K562 (cell line): ENCODE results near the gene REM1. TPM values are rescaled to one million over a fixed set of nuclear protein-coding genes. Genes with fewer than 3 reads are reported as not detected.
A peak's percentile ranks its signal among the peaks of the same experiment; 100 is the strongest.

Experiments
- ATAC-seq: fragments of 200-7000 bp; cut with Tn5 transposase; 3 replicates; pipeline ENCODE4 v1.9.1; 2020; ENCODE audit warnings: moderate library complexity
- BruUV-seq: library from RNA; stranded (reverse); fragments of 400-500 nt; replicated peaks from 2 replicates; lab custom pipeline; 2021; lab: Mats Ljungman, UMichigan
- CTCF ChIA-PET: fragments of 300-600 bp; formaldehyde crosslinking; extraction: SDS; loops from one replicate; lab custom pipeline; 2021; ENCODE audit warnings: low intra/inter-chr PET ratio; lab: Yijun Ruan, JAX
- POLR2A ChIA-PET: fragments of 300-600, 350-650 bp; sonication (Branson Sonifier 250); formaldehyde crosslinking; extraction: SDS; loops from one replicate; lab custom pipeline; 2021; ENCODE audit warnings: antibody characterized with exemption, inconsistent platforms; lab: Yijun Ruan, JAX
- DNase-seq, 4 experiments: peaks; one replicate each; pipeline versions ENCODE4 v3.0.0 to v3.0.0-alpha.2; 2011 to 2018; ENCODE audit warnings: low spot score in 3 of 4, mixed read lengths in 3 of 4; ENCODE audit errors: extremely low read depth in 1 of 4
- FAIRE-seq: peaks from 2 replicates; lab custom pipeline; 2011; peaks lifted over from hg19 to GRCh38; lab: Jason Lieb, UNC
- H2AFZ ChIP-seq: 2 replicates; pipeline ENCODE4 v1.6.0; 2011; ENCODE audit warnings: low read depth, low read length, control low read depth, inconsistent platforms
- H3K27ac ChIP-seq: fragments of 200-600 bp; 3 replicates; pipeline ENCODE4 v1.8.0; 2011; ENCODE audit warnings: low read depth, mild to moderate bottlenecking, control low read depth, inconsistent platforms, low read length, moderate library complexity, mixed read lengths; ENCODE audit errors: extremely low read depth
- H3K27me3 ChIP-seq, 2 experiments: fragments of 300-600 bp in 1 of 2; 2 replicates in 1 of 2; 3 replicates in 1 of 2; pipeline versions ENCODE4 v1.6.0 to v1.8.0; 2011; ENCODE audit warnings: inconsistent platforms in 2 of 2, low read length in 2 of 2, mild to moderate bottlenecking in 1 of 2, mixed read lengths in 1 of 2, moderate library complexity in 1 of 2; ENCODE audit not compliant: control insufficient read depth in 2 of 2, insufficient read depth in 2 of 2
- H3K36me3 ChIP-seq: fragments of 300-600 bp; 3 replicates; pipeline ENCODE4 v1.8.0; 2011; ENCODE audit warnings: mild to moderate bottlenecking, low read length, inconsistent platforms; ENCODE audit not compliant: control insufficient read depth, insufficient read depth
- H3K4me1 ChIP-seq, 2 experiments: fragments of 200-600 bp in 1 of 2; replicated peaks in 1 of 2; 2 replicates in 1 of 2; 3 replicates in 1 of 2; pipeline versions ENCODE4 v1.5.1 to v1.8.0; 2011; ENCODE audit warnings: inconsistent platforms in 2 of 2, low read length in 2 of 2, mild to moderate bottlenecking in 1 of 2, mixed read lengths in 1 of 2, moderate library complexity in 1 of 2; ENCODE audit not compliant: control insufficient read depth in 2 of 2, insufficient read depth in 2 of 2
- H3K4me2 ChIP-seq: 2 replicates; pipeline ENCODE4 v1.6.1; 2011; ENCODE audit warnings: low read length, control low read depth, inconsistent platforms, mixed read lengths; ENCODE audit not compliant: insufficient read depth
- H3K4me3 ChIP-seq: fragments of 200-600 bp; sonication (generic), shearing (Covaris generic); 2 replicates; pipeline ENCODE4 v1.5.1; 2016; ENCODE audit warnings: control low read depth, inconsistent platforms
- H3K79me2 ChIP-seq: fragments of 200-600 bp; 3 replicates; pipeline ENCODE4 v1.8.0; 2011; ENCODE audit warnings: low read length, inconsistent platforms; ENCODE audit not compliant: control insufficient read depth, insufficient read depth
- H3K9ac ChIP-seq, 2 experiments: 2 replicates each; pipeline versions ENCODE4 v1.6.0 to v1.6.1; 2011; ENCODE audit warnings: low read depth in 2 of 2, low read length in 2 of 2, control low read depth in 1 of 2, inconsistent platforms in 1 of 2, mild to moderate bottlenecking in 1 of 2, mixed read lengths in 1 of 2; ENCODE audit not compliant: insufficient read depth in 1 of 2
- H3K9me1 ChIP-seq: one replicate; pipeline ENCODE4 v1.6.0; 2011; ENCODE audit warnings: inconsistent platforms, mild to moderate bottlenecking, low read length, moderate library complexity; ENCODE audit not compliant: control insufficient read depth, insufficient read depth
- H3K9me3 ChIP-seq: replicated peaks from 2 replicates; pipeline ENCODE4 v1.5.1; 2011; ENCODE audit warnings: low read depth, low read length, inconsistent platforms; ENCODE audit not compliant: control insufficient read depth, insufficient read depth
- H4K20me1 ChIP-seq: replicated peaks from 2 replicates; pipeline ENCODE4 v1.6.1; 2011; ENCODE audit warnings: low read length, inconsistent platforms, mixed read lengths; ENCODE audit not compliant: control insufficient read depth, insufficient read depth
- CTBP1 ChIP-seq: fragments of 450-650 bp; IDR thresholded peaks from 2 replicates; pipeline ENCODE4 v1.6.1; 2016; ENCODE audit warnings: borderline replicate concordance
- DIDO1 ChIP-seq: fragments of 450-650 bp; IDR thresholded peaks from 2 replicates; pipeline ENCODE4 v1.6.1; 2016; ENCODE audit warnings: low read depth, missing biosample characterization, missing genetic modification characterization
- ELF4 ChIP-seq: fragments of 450-650 bp; formaldehyde crosslinking; IDR thresholded peaks from 2 replicates; pipeline ENCODE4 v1.4.0; 2022; ENCODE audit warnings: missing genetic modification characterization
- KDM4B ChIP-seq, 2 experiments: fragments of 450-650 bp in 1 of 2; sonication (generic) in 1 of 2; IDR thresholded peaks; 2 replicates each; pipeline ENCODE4 v1.6.1; 2016 to 2017; ENCODE audit warnings: borderline replicate concordance in 2 of 2, antibody characterized with exemption in 1 of 2, low read depth in 1 of 2, mild to moderate bottlenecking in 1 of 2
- NRF1 ChIP-seq, 2 experiments: fragments of 450-650 bp; IDR thresholded peaks in 1 of 2; conservative IDR thresholded peaks in 1 of 2; 2 replicates each; pipeline ENCODE4 v1.6.1; 2014; ENCODE audit warnings: mild to moderate bottlenecking in 2 of 2
- POLR3A ChIP-seq: IDR thresholded peaks from 2 replicates; pipeline ENCODE4 v1.6.1; 2011; ENCODE audit warnings: borderline replicate concordance, mild to moderate bottlenecking, moderate library complexity; ENCODE audit not compliant: insufficient read length, insufficient read depth; ENCODE audit errors: extremely low read depth
- RBM22 ChIP-seq: fragments of 200-400 bp; formaldehyde crosslinking; IDR thresholded peaks from 2 replicates; pipeline ENCODE4 v1.6.1; 2018; ENCODE audit warnings: low read length, low read depth; ENCODE audit not compliant: poor library complexity, severe bottlenecking
- SIX5 ChIP-seq, 2 experiments: IDR thresholded peaks; 2 replicates each; pipeline ENCODE4 v1.6.1; 2011; ENCODE audit warnings: low read length in 2 of 2, borderline replicate concordance in 1 of 2, low read depth in 1 of 2, mild to moderate bottlenecking in 1 of 2, moderate library complexity in 1 of 2; ENCODE audit not compliant: insufficient read depth in 1 of 2
- TBP ChIP-seq: optimal IDR thresholded peaks from 2 replicates; pipeline ENCODE3; 2011; ENCODE audit warnings: low read depth, low read length, improper control_type of control experiment
- ZC3H11A ChIP-seq: IDR thresholded peaks from 2 replicates; pipeline ENCODE4 v1.6.1; 2012; ENCODE audit warnings: low read depth, low read length, improper control_type of control experiment
- ZKSCAN1 ChIP-seq: fragments of 150-350 bp; IDR thresholded peaks from 2 replicates; pipeline ENCODE4 v1.6.1; 2016; ENCODE audit warnings: low read depth, low read length
- WGBS: fragments of 100-300 bp; shearing (Covaris generic); methylation state at CpG from one replicate; pipeline ENCODE4 v1.1.6; 2016; ENCODE audit warnings: low coverage, mixed read lengths; ENCODE audit not compliant: insufficient coverage; ENCODE audit errors: missing lambda C conversion rate; 5-methylcytosine and 5-hydroxymethylcytosine counted together
- in situ Hi-C: fragments of 300-500 bp; cut with MboI; formaldehyde crosslinking; loops from 4 replicates; pipeline ENCODE4 v1.15.0; 2018; ENCODE audit warnings: inconsistent platforms, mixed read lengths
- intact Hi-C: fragments of 100-400 bp; cut with micrococcal nuclease; formaldehyde crosslinking; loops from 2 replicates; pipeline ENCODE4 v1.14.2; 2022
- polyA plus RNA-seq, 8 experiments: library from polyadenylated mRNA; depleted of rRNA in 4 of 8; stranded (reverse) in 5 of 8; unstranded in 3 of 8; fragments of >200 nt; fragmentation: Nextera tagmentation in 2 of 8; fragmentation: Illumina TruSeq in 1 of 8; extraction: Ambion mirVana in 2 of 8; extraction: Trizol in 1 of 8; gene quantifications; 2 replicates each; pipeline versions ENCODE4 v1.2.1 to v1.2.3, GENCODE V29; 2011 to 2014; ENCODE audit warnings: inconsistent platforms in 1 of 8, missing spikeins in 1 of 8
- total RNA-seq, 7 experiments: library from RNA; depleted of rRNA in 6 of 7; stranded (reverse); fragments of >200 nt in 6 of 7; fragmentation: Illumina TruSeq in 2 of 7; extraction: Trizol in 2 of 7; gene quantifications; 2 replicates each; pipeline versions ENCODE4 v1.2.1 to v1.2.3, GENCODE V29; 2011 to 2021; ENCODE audit warnings: low replicate concordance in 1 of 7
- TF ChIP-seq, protein P1 (sequence below): fragments of 450-650 bp; IDR thresholded peaks from one replicate; pipeline ENCODE4 v1.6.1; 2018; ENCODE audit warnings: mild to moderate bottlenecking, moderate library complexity; ENCODE audit not compliant: partially characterized antibody

Gene REM1
- total and polyA plus RNA-seq, 9 of the 15 experiments (the other 6 are each of a cell fraction or from before 2014, with no cell fraction given) = not detected

DNA sequence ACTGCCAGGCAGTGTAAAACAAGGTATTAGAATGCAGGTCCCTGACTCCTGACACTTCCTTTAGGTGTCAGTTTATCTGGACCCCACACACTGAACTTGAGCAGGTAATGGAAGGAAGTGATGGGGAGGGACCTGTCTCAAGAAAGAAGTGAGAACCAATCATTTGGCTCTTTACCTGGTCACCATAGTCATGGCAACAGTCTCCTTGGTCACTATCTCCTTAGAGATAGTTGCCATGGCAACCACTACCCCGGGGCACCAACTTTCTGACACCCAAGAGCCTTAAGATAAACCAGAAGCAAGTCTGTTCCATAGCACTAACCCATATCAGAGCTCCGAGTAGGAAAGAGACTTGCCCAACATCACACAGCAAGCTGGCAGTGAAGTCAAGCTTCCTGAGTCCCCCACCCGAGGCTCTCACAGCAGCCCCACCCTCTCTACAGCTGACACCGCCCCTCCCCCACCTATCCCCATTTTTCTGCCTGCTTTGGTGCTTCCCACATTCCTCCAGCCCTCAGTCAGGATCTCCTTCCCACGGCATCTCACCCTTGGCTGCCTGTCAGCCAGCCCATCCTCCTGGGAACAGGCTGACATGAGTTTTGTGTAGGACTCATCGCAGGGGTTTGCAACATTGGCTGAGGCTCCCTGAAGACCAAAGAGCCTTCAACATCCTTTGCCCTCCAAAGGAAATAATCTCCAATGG lies 22.9 kb downstream of the REM1 start (continued):
- TF ChIP-seq, protein P1, sequence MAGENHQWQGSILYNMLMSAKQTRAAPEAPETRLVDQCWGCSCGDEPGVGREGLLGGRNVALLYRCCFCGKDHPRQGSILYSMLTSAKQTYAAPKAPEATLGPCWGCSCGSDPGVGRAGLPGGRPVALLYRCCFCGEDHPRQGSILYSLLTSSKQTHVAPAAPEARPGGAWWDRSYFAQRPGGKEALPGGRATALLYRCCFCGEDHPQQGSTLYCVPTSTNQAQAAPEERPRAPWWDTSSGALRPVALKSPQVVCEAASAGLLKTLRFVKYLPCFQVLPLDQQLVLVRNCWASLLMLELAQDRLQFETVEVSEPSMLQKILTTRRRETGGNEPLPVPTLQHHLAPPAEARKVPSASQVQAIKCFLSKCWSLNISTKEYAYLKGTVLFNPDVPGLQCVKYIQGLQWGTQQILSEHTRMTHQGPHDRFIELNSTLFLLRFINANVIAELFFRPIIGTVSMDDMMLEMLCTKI = no peak
- no peak for TF ChIP-seq ZKSCAN1
- TF ChIP-seq ZC3H11A = no peak
- peak; percentile 27 for TF ChIP-seq RBM22
- TF ChIP-seq CTBP1 = peak; percentile 67
- no peak for TF ChIP-seq DIDO1 (tag)
- TF ChIP-seq SIX5 (IDR thresholded peaks at IDR 0.05; ENCODE audit: borderline replicate concordance in 1 of 2, insufficient read depth in 1 of 2, low read depth in 1 of 2, low read length in 2 of 2) = 0 out of 4 replicates have a peak, but pooled peaks of 1 of the 2 experiments have one; percentile 17
- no peak for TF ChIP-seq ELF4
- no peak for TF ChIP-seq NRF1 (conservative IDR thresholded peaks at IDR 0.05 in 1 of 2, IDR thresholded peaks at IDR 0.05 in 1 of 2)

DNA sequence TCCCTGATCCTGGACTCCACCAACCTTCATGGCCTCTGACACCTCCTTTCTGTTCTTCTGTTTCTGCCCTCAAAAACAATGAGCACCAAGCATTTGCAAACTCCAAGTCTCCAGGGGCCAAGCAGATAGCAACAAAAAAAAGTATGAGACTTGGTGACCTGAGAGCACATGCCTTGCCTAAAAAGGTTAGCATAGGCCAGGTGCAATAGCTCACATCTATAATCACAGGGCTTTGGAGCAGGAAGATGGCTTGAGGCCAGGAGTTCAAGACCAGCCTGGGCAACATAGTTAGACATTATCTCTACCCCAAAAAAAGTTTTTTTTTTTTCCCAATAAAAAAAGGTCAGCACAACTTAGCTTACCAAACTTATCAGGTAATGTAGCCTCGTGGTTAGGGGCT lies 25.4 kb downstream of the REM1 start:
- H3K9me3 ChIP-seq = no peaks in the 10 kb centered on the region
- no peak for DNase-seq
- H3K79me2 ChIP-seq = no peaks in the 10 kb centered on the region
- in situ Hi-C loops = no loop called here
- 0% methylated on average over 1 of the region's 1 CpG for WGBS
- CTCF ChIA-PET = interaction anchor here (0.7 kb wide), 1 partner anchor 88 kb away, joined by 4 read pairs; no protein-coding TSS in a partner anchor
- H3K4me3 ChIP-seq = no peak overlapping the region
- peaks cover 0 to 9% of the 10 kb centered on the region in 2 experiments; a peak in 2 of 5 replicates for H3K4me1 ChIP-seq
- TF ChIP-seq KDM4B (IDR thresholded peaks at IDR 0.05; ENCODE audit: borderline replicate concordance in 2 of 2, low read depth in 1 of 2) (no peak), TBP (peak; percentile 76), POLR3A (peak; percentile 57)
- H3K4me2 ChIP-seq = no peak overlapping the region
- H3K36me3 ChIP-seq = no peaks in the 10 kb centered on the region
- no peak overlapping the region for H3K27ac ChIP-seq
- no peak for FAIRE-seq
- ATAC-seq = no peak
- POLR2A ChIA-PET = interaction anchor here (0.7 kb wide), 1 partner anchor 108 kb away, joined by 3 read pairs; no protein-coding TSS in a partner anchor
- no TSS peak for BruUV-seq
- H2AFZ ChIP-seq = no peak overlapping the region
- no peaks in the 10 kb centered on the region for H4K20me1 ChIP-seq
- H3K9ac ChIP-seq = no peak overlapping the region
- intact Hi-C loops = loop anchor here (5.0 kb wide), 1 partner anchor 88 kb away; no protein-coding TSS in a partner anchor
- no peaks in the 10 kb centered on the region for H3K9me1 ChIP-seq
- peaks cover 0 to 8% of the 10 kb centered on the region in 2 experiments; a peak in 2 of 5 replicates for H3K27me3 ChIP-seq
